Activated naive CD4-positive, alpha-beta T cell treated with anti-CD3 and anti-CD28 coated beads, Interleukin-2, amount 10 ng/mL, durations not matched to agents 7 days and 5 days (primary cell): ENCODE data around the gene COA1.
A peak's percentile ranks its signal among the peaks of the same experiment; 100 is the strongest.

Experiments used
- CTCF ChIA-PET: fragments of 350-600 bp; sonication (Branson Sonifier 250); formaldehyde crosslinking; loops from one replicate; lab custom pipeline; 2021; ENCODE audit warnings: antibody characterized with exemption; lab: Charles Lee
- DNase-seq: peaks from one replicate; pipeline ENCODE4 v3.0.0-alpha.2; 2020
- H3K27ac Mint-ChIP-seq: one replicate; pipeline ENCODE4 v1.8.0; 2021; ENCODE audit warnings: mild to moderate bottlenecking, moderate library complexity, mixed read lengths
- H3K27me3 Mint-ChIP-seq: one replicate; pipeline ENCODE4 v1.8.0; 2021; ENCODE audit warnings: mild to moderate bottlenecking, mixed read lengths
- H3K36me3 Mint-ChIP-seq: one replicate; pipeline ENCODE4 v1.8.0; 2021; ENCODE audit warnings: mixed read lengths
- H3K4me1 Mint-ChIP-seq: one replicate; pipeline ENCODE4 v1.8.0; 2021; ENCODE audit warnings: mixed read lengths
- H3K4me3 Mint-ChIP-seq: one replicate; pipeline ENCODE4 v1.8.0; 2021; ENCODE audit warnings: mild to moderate bottlenecking, moderate library complexity, mixed read lengths
- H3K9me3 Mint-ChIP-seq: one replicate; pipeline ENCODE4 v1.8.0; 2021; ENCODE audit warnings: mixed read lengths

The COA1 gene

DNA sequence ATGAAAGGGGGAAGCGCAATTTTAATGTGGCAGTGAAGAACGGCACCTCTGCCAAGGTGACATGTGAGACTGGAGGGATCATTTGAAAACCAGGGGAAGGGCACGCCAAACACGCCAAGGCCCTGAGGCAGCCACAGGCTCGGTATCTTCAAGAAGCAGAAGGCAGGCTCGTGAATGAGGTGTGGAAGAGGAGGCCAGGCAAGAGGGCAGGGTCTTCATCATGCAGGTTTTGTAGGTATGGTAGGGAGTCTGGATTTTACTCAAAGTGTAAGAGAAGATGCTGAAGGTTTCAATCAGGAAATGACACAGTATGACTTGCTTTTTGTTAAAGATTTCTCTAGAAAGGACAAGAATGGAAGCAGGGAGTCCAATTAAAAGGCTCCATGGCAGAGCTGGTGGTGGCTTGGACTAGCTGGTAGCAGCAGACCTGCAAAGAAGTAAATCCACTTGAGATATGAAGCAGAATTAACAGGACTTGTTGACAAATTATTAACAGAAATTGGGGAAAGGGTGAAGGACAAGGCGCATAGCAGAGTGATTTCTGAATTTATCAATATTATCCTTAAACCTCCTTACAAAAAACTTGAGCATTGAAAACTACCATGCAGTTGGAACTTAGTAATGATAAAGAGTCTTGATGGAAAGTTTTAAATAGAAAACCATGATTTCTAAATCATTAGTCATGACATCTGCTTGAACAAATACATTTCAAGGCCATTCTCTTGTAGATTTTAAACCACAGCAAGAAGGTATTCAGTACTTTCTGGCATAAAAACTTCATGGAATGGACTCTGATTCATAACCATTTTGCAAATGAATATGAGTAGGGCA is 70.4 kb downstream of the COA1 start:
- Mint-ChIP-seq H3K27me3 (no peaks in the 10 kb centered on the region), H3K4me1 (peaks cover 61% of the 10 kb centered on the region), H3K4me3 (peak overlapping the region; percentile 17), H3K36me3 (peaks cover 47% of the 10 kb centered on the region), H3K27ac (peak overlapping the region; percentile 85), H3K9me3 (no peaks in the 10 kb centered on the region)
- peak; percentile 42 for DNase-seq
- CTCF ChIA-PET, result no interaction called here

DNA sequence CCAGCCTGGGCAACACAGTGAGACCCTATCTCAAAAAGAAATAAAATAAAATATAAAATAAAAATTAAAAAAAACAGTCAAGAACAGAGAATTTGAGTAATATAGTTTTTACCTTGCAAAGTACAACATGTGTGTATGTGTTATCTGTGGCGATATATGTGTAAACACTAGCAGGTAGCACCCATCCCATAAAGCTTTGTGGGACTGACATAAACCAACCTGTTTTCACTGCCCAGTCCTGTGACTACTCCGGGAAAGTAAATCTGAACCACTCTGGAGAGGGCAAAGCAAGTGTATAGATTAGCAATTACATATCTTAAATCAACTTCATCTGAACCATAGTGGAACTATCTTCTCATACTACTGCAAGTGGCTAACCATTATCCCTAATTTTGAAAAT is 72.3 kb downstream of the COA1 start:
- Mint-ChIP-seq H3K4me1 (peaks cover 73% of the 10 kb centered on the region), H3K4me3 (no peak overlapping the region), H3K36me3 (peaks cover 48% of the 10 kb centered on the region), H3K9me3 (no peaks in the 10 kb centered on the region), H3K27me3 (no peaks in the 10 kb centered on the region), H3K27ac (no peak overlapping the region)
- CTCF ChIA-PET, result interaction anchor here (1.7 kb wide), 1 partner anchor 74 kb away, joined by 8 read pairs; the partner anchor contains the start of gene STK17A
- no peak for DNase-seq

DNA sequence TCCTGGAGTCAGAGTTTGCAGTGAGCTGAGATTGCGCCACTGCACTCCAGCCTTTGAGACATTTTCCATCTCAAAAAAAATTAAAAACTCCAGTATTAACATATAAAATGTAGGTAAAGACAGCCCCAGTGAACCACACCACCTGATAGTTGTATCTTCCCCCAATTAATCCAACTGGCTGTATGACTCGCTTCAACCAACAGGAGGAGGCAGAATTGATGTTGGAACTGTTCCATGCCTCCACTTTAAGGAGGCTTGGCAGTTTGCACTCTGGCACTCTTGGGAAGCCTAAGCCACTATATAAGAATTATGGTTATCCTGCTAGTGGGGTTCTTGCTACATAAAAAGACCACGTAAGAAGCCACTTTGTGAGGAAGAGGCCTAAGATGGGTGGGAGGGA is 73.7 kb downstream of the COA1 start:
- Mint-ChIP-seq H3K4me1 (peaks cover 82% of the 10 kb centered on the region), H3K9me3 (no peaks in the 10 kb centered on the region), H3K4me3 (no peak overlapping the region), H3K27ac (no peak overlapping the region), H3K36me3 (peaks cover 44% of the 10 kb centered on the region), H3K27me3 (no peaks in the 10 kb centered on the region)
- no peak for DNase-seq
- CTCF ChIA-PET, result interaction anchor here (1.7 kb wide), 1 partner anchor 73 kb away, joined by 8 read pairs; the partner anchor contains the start of gene STK17A

GRCh38 chr7:43653891-43654504 is 75.3 kb downstream of the COA1 start:
- peaks cover 39% of the 10 kb centered on the region for H3K36me3 Mint-ChIP-seq

GRCh38 chr7:43653466-43653865 is 75.9 kb downstream of the COA1 start:
- no peak for DNase-seq
- Mint-ChIP-seq H3K27ac (no peak overlapping the region), H3K4me3 (no peak overlapping the region), H3K4me1 (peaks cover 80% of the 10 kb centered on the region), H3K36me3 (peaks cover 33% of the 10 kb centered on the region), H3K9me3 (no peaks in the 10 kb centered on the region), H3K27me3 (no peaks in the 10 kb centered on the region)
- CTCF ChIA-PET, result interaction anchor here (0.6 to 7.4 kb wide), 4 partner anchors 46 to 1199 kb away, joined by 3 to 108 read pairs (median 15); partner anchors contain the start of gene STK17A

More at GRCh38 chr7:43653891-43654504, 75.3 kb downstream of the COA1 start:
- CTCF ChIA-PET, result interaction anchor here (0.6 to 7.4 kb wide), 3 partner anchors 45 to 69 kb away, joined by 3 to 108 read pairs (median 27); partner anchors contain the start of gene STK17A
- H3K4me1 Mint-ChIP-seq, result peaks cover 80% of the 10 kb centered on the region
- H3K27me3 Mint-ChIP-seq, result no peaks in the 10 kb centered on the region
- DNase-seq, result no peak
- peak overlapping the region; percentile 29 for H3K27ac Mint-ChIP-seq
- H3K9me3 Mint-ChIP-seq, result no peaks in the 10 kb centered on the region
- H3K4me3 Mint-ChIP-seq, result no peak overlapping the region

DNA sequence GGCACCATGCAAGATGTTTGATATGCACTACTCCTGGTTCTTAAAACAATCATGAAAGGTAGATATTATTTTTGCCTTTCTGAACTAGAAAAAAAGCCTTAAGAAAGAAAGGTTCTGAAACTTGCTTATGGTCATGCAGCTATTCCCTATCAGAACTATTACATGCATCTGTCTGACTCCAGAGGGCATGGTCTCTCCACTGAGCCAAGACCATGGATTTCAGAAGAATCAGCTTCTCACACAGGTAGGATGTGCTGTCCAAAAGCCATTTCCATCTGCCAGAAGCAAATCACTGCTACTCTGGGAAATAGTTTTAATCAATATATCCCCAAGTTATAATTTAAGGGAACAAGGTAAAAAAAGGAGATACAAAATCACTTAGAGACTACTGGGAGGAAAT is 77.0 kb downstream of the COA1 start:
- H3K4me3 Mint-ChIP-seq, result no peak overlapping the region
- H3K4me1 Mint-ChIP-seq, result peaks cover 82% of the 10 kb centered on the region
- CTCF ChIA-PET, result interaction anchor here (3.5 to 7.4 kb wide), 2 partner anchors 47 to 68 kb away, joined by 27 to 108 read pairs; partner anchors contain the start of gene STK17A
- peak overlapping the region; percentile 90 for H3K27ac Mint-ChIP-seq
- H3K9me3 Mint-ChIP-seq, result no peaks in the 10 kb centered on the region
- H3K27me3 Mint-ChIP-seq, result no peaks in the 10 kb centered on the region
- peaks cover 29% of the 10 kb centered on the region for H3K36me3 Mint-ChIP-seq
- DNase-seq, result no peak

DNA sequence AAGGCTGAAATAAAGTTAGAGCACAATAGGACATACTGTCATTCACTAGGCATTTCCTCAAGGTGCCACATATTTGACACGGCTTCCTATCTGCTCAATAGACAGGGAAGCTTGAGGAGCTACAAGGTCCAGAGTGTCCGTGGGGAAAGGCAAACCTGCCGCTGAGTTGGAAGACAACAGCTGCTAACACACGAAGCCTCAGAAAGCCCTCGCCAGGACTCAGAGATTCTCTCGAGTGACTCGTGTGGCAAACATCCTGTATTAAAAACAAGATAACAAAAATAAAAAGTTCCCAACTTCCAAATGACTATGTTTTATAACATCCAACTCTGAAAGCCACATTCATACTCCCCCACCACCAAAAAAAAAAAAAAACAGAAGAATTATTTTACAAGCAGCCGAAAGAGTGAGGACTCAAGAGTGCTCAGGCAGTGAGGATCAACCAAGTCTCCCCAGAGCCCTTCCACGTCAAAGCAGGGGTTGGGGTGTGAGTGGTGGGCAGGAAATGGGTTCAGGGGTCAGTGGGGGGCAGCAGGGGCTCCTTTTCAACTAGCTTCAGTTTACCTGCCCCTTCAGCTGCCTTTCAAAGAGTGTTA is 78.8 kb downstream of the COA1 start:
- Mint-ChIP-seq H3K27me3 (no peaks in the 10 kb centered on the region), H3K4me3 (peak overlapping the region; percentile 70), H3K9me3 (no peaks in the 10 kb centered on the region), H3K36me3 (peaks cover 38% of the 10 kb centered on the region), H3K4me1 (peaks cover 90% of the 10 kb centered on the region), H3K27ac (peak overlapping the region; percentile 90)
- DNase-seq, result no peak
- CTCF ChIA-PET, result interaction anchor here (3.6 to 7.4 kb wide), 2 partner anchors 49 to 66 kb away, joined by 43 to 108 read pairs; partner anchors contain the start of gene STK17A

DNA sequence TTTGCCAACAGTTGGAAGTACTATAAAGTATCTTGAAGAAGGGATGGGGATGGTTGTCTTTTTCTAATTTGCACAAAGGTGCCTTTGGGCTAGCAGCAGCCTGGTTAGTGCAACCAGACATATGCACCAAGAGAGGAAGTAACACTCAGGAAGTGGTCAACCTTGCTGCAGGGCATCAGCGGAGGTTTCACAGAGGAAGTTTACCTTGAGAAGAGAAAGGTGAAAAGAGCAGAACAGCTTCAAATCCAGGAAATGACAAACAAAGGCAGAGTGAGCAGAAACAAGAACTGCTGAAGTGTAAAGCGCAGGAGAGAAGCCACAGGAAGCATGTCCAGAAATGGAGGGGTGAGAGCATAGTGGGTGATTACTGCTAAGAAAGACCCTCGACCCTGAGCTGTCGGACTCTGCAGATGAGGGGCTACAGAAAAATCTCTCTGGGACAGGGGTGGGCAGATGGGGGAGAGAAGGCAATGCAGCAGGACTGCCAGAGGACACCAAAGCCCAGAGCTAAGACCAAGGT is 79.5 kb downstream of the COA1 start:
- Mint-ChIP-seq H3K9me3 (no peaks in the 10 kb centered on the region), H3K4me3 (peak overlapping the region; percentile 70), H3K4me1 (peaks cover 95% of the 10 kb centered on the region), H3K36me3 (peaks cover 43% of the 10 kb centered on the region), H3K27ac (peak overlapping the region; percentile 90), H3K27me3 (no peaks in the 10 kb centered on the region)
- peak; percentile 81 for DNase-seq
- CTCF ChIA-PET, result interaction anchor here (0.6 to 7.4 kb wide), 3 partner anchors 50 to 65 kb away, joined by 3 to 108 read pairs (median 43); partner anchors contain the start of gene STK17A

DNA sequence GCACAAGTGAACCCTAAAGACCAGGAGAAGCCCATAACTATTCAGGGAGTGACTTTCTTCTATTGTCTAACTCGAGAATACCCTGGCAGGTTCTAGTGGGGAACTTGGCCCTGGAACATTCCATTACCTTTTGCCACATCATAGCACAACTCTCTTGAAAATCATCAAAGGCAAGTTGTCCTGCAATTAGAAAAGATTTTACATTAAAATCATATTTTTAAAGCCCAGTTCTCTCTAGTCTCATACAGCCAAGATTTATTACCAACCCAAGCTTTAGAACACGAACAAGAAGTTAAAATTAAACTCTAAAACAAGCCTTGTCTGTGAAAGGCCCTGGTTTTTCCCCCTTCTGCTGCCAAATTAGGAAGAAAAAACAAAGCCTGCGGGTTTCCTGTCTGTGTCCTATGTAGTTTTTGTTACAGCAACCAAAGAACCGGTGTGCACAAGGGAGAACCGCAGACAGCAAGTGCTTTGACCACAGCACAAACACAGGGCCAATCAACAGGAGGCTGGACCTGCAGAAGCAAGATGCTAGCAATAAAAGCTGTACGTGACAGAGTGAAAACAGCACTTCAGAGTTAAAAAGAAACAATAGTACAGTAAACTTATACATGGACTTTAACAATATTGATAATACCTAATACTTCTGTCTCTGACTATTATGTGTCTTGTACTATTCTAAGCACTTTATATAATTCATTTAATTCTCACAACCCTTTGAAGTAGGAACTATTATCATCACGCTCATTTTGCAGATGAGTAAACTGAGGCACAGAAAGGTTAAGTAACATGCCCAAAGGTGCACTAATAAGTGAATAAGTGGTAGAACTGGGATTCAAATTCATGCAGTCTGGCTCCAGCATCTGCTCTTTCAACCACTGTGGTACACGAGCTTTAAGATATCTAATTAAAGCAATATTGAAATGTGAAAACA is 80.6 kb downstream of the COA1 start:
- Mint-ChIP-seq H3K4me3 (peak overlapping the region; percentile 70), H3K9me3 (no peaks in the 10 kb centered on the region), H3K4me1 (peaks cover 95% of the 10 kb centered on the region), H3K27ac (peak overlapping the region; percentile 90), H3K36me3 (peaks cover 44% of the 10 kb centered on the region), H3K27me3 (no peaks in the 10 kb centered on the region)
- peak; percentile 82 for DNase-seq
- CTCF ChIA-PET, result interaction anchor here (1.1 to 7.4 kb wide), 5 partner anchors 10 to 72 kb away, joined by 3 to 108 read pairs (median 5); partner anchors contain the start of gene STK17A

DNA sequence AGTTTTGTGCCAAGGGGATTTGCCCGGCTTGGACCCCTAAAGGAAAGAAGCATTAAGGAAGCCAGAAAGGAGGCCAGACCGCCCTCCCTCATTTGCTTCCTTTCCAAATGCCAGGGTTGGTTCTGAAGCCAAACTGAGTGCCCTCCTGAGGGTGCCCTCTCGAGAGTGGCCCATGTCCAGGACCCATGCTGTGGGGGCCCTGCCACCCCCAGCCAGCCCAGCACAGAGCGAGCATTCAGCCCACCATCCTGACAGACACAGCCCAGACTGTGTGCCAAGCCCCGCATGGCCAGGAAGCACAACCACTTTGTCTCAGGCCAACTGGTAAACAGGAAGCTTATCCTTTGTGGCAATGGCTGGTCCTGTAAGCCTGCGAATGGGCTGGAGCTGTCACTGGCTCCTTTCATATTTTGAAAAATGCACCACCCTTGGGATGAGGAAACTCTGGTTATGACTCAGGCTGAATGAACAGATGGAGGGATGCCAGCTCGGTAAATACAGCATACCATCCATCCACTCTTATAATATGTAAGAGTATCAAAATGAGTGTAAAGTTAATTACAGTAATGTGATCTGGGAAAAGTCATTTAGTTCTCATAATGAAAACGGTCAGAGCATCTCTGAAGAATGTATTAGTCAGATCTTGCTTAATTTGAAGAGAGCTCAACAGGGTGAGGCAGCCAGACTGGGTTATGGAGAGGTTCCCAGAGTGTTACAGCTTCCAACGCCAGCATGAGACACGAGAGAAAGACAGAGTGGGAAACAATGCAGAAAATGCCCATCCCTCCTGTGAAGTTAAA is 81.5 kb downstream of the COA1 start:
- Mint-ChIP-seq H3K4me3 (peak overlapping the region; percentile 70), H3K36me3 (peaks cover 52% of the 10 kb centered on the region), H3K9me3 (no peaks in the 10 kb centered on the region), H3K4me1 (peaks cover 94% of the 10 kb centered on the region), H3K27ac (peak overlapping the region; percentile 90), H3K27me3 (no peaks in the 10 kb centered on the region)
- DNase-seq, result peak; percentile 57
- CTCF ChIA-PET, result interaction anchor here (1.1 to 7.4 kb wide), 5 partner anchors 10 to 73 kb away, joined by 3 to 108 read pairs (median 5); partner anchors contain the start of gene STK17A

- no peaks in the 10 kb centered on the region for H3K9me3 Mint-ChIP-seq
- H3K27ac Mint-ChIP-seq, result peak overlapping the region; percentile 90
- peaks cover 55% of the 10 kb centered on the region for H3K36me3 Mint-ChIP-seq
- H3K27me3 Mint-ChIP-seq, result no peaks in the 10 kb centered on the region
- H3K4me1 Mint-ChIP-seq, result peaks cover 94% of the 10 kb centered on the region
- peak overlapping the region; percentile 70 for H3K4me3 Mint-ChIP-seq
- CTCF ChIA-PET, result interaction anchor here (1.4 to 7.4 kb wide), 5 partner anchors 9 to 73 kb away, joined by 4 to 108 read pairs (median 10); partner anchors contain the start of gene STK17A
- DNase-seq, result no peak
These were observed 82.0 kb downstream of the COA1 start for GRCh38 chr7:43647339-43647672.
